Nephron progenitor cell (in vitro differentiated cells): Measurements from ENCODE around the gene L3HYPDH.

Experiments used
- DNase-seq: peaks from one replicate; pipeline ENCODE4 v3.0.0; 2021
- H3K27ac Mint-ChIP-seq: 2 replicates; pipeline ENCODE4 v1.8.0; 2021; ENCODE audit warnings: mild to moderate bottlenecking, moderate library complexity, mixed read lengths
- H3K27me3 Mint-ChIP-seq: 2 replicates; pipeline ENCODE4 v1.8.0; 2021; ENCODE audit warnings: mild to moderate bottlenecking, low read depth, mixed read lengths; ENCODE audit not compliant: poor library complexity
- H3K36me3 Mint-ChIP-seq: 2 replicates; pipeline ENCODE4 v1.8.0; 2021; ENCODE audit warnings: low read depth, mixed read lengths
- H3K4me1 Mint-ChIP-seq: 2 replicates; pipeline ENCODE4 v1.8.0; 2021; ENCODE audit warnings: mixed read lengths
- H3K4me3 Mint-ChIP-seq: 2 replicates; pipeline ENCODE4 v1.8.0; 2021; ENCODE audit warnings: mild to moderate bottlenecking, moderate library complexity, mixed read lengths
- H3K9me3 Mint-ChIP-seq: 2 replicates; pipeline ENCODE4 v1.8.0; 2021; ENCODE audit warnings: mild to moderate bottlenecking, moderate library complexity, mixed read lengths
- TF ChIP-seq, protein P1 (sequence below): fragments of 200-600 bp; sonication (generic); IDR thresholded peaks from 2 replicates; pipeline ENCODE4 v1.5.0; 2021; ENCODE audit warnings: antibody characterized with exemption

Gene L3HYPDH

DNA sequence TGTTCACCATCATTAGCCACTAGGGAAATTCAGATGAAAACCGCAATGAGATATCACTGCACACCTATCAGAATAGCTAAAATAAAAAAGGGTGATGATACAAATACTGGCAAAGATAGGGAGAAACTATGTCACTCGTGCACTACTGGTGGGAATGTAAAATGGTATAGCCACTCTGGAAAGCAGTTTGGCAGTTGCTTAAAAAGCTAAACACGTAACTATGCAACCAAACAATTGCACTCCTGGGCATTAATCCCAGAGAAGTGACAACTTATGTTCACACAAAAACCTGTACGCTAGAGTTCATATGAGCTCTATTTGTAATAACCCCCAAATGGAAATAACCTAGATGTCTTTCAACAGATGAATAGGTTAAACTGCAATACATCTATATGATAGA lies 54.4 kb downstream of the L3HYPDH start:
- H3K4me3 Mint-ChIP-seq = no peak overlapping the region
- TF ChIP-seq, protein P1, sequence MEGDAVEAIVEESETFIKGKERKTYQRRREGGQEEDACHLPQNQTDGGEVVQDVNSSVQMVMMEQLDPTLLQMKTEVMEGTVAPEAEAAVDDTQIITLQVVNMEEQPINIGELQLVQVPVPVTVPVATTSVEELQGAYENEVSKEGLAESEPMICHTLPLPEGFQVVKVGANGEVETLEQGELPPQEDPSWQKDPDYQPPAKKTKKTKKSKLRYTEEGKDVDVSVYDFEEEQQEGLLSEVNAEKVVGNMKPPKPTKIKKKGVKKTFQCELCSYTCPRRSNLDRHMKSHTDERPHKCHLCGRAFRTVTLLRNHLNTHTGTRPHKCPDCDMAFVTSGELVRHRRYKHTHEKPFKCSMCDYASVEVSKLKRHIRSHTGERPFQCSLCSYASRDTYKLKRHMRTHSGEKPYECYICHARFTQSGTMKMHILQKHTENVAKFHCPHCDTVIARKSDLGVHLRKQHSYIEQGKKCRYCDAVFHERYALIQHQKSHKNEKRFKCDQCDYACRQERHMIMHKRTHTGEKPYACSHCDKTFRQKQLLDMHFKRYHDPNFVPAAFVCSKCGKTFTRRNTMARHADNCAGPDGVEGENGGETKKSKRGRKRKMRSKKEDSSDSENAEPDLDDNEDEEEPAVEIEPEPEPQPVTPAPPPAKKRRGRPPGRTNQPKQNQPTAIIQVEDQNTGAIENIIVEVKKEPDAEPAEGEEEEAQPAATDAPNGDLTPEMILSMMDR = no peak
- no peak for DNase-seq
- no peak overlapping the region for H3K27ac Mint-ChIP-seq
- no peaks in the 10 kb centered on the region for H3K9me3 Mint-ChIP-seq
- peaks cover 7% of the 10 kb centered on the region for H3K27me3 Mint-ChIP-seq
- peaks cover 8% of the 10 kb centered on the region for H3K36me3 Mint-ChIP-seq
- H3K4me1 Mint-ChIP-seq = peaks cover 39% of the 10 kb centered on the region

DNA sequence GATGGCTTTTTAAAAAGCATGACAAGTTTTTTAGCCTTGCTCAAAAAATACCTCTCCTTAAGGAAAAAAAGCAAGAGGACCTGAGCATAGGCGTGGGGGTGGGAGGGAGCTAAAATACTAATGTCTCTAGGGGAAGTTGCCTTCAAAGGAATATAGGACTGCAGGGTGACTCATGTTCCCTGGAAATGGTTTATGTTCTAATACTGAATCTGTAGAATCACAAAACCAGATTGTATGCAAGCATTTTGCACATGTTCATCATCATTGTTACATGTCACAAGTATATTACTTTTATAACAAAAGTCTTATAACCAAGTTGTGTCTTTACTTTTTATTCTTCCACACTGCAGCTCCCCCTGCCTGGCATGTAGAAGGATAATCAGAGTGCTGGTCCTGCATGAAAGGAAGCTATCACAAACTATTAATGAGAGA lies 55.6 kb downstream of the L3HYPDH start:
- H3K27ac Mint-ChIP-seq = no peak overlapping the region
- no peak for DNase-seq
- no peaks in the 10 kb centered on the region for H3K9me3 Mint-ChIP-seq
- peaks cover 38% of the 10 kb centered on the region for H3K4me1 Mint-ChIP-seq
- no peaks in the 10 kb centered on the region for H3K36me3 Mint-ChIP-seq
- no peak overlapping the region for H3K4me3 Mint-ChIP-seq
- TF ChIP-seq, protein P1 = no peak
- peaks cover 9% of the 10 kb centered on the region for H3K27me3 Mint-ChIP-seq

DNA sequence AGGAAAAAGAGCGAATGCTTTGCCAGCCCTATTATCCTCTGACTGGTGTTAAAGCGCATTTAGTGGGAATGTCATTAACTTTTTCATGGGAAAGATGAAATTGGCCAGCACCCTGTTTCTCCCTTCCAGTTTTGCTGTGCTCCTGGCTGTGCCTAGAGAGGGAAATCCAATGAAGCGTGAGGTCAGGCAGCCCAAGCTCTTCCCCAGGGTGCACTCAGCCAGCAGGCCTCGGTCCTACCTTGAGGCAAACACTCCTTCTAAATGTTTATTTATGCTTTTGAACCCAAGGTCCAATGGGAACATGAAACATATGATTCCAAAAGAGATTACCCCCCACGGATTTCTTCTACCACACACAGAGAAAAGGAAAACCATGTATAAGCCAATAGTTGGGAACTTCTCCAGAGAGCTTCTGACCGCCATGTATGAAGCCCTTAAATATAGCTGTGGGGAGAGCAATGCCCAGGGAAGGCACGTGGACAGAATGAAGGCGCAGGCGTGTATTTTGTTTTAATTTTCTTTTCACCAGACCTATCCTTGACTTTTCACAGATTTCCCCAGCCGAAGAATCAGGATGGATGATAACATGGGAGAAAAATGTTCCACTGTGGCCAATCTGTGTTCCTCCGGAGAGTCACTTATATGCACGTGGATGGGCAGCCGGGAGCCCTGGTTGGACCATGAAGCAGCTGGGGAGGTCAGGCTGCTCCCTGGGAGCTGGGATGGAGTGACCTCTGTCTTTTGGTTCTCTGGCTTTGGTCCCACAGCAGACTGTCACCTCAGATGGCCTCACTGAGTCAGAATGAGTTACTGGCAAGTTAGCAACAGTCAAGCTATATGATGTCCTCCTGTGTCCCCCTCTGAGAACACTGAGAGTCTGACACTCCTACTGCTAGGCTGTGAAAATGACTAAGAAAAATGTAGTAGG lies 56.3 kb downstream of the L3HYPDH start:
- TF ChIP-seq, protein P1 = no peak
- H3K27ac Mint-ChIP-seq = peak overlapping the region; percentile 66
- no peaks in the 10 kb centered on the region for H3K9me3 Mint-ChIP-seq
- peaks cover 38% of the 10 kb centered on the region for H3K4me1 Mint-ChIP-seq
- no peak for DNase-seq
- H3K4me3 Mint-ChIP-seq = no peak overlapping the region
- H3K27me3 Mint-ChIP-seq = peaks cover 9% of the 10 kb centered on the region
- no peaks in the 10 kb centered on the region for H3K36me3 Mint-ChIP-seq

DNA sequence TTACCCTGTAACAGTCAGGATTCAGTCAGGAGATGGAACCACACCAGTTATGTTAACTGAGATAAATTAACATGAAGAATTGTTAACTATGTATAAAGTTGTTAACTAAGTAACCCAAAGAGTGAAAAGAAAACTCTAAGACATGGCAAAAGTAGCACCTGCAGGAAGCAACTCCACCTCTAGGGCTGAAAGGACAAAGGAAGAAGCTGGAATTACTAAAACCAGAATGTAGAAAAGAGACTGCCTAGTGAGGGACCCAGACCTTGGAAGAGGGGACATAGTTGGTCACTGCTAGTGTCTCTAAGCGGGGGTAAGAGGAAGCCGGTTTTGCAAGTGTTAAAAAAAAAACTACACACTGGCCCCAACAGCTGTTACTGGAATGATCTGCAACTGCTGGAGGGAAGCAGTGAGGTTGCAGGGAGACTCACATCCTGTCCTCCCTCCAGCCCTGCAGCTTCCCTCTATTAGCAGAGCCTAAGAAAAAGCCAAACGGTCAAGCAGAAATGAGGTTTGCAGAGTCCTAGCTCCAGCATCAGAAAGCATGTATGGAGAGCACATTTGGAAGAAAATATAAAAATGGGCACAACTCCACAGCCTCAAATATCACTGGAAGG lies 58.8 kb downstream of the L3HYPDH start:
- peaks cover 38% of the 10 kb centered on the region for H3K4me1 Mint-ChIP-seq

DNA sequence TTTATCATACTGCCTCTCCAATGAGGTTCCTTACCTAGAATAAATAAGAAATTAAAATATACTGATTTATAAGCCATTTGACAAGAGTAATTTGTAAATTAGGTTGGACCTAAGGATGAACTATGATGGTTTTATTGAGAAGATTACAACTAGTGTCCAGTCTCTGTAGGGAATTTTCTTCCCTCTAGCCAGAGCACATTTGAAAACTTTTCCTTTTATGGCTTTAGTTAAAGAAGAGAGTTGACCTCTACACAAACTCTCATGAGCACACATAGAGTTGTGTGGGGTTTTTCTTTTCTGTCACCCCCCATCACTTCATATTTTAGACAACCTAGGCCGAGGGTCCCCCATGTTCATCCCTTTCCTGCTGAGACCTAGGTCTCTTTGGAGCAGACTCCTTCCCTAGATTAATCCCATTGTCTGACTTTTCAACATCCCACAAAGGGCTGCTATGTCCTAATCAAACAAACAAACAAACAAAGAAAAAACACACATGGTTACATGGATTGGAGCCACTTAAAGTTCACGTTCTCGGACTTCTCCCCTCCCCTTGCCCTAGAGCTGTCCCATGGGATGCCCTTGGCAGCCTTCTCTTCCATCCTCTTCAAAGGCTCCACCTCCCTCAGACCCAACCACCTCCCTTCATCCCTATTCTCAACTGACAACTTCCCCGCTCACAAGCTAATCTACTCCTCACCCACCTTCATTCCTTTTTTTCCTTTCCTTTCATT lies 59.7 kb downstream of the L3HYPDH start:
- TF ChIP-seq, protein P1 = no peak
- no peak for DNase-seq
- H3K9me3 Mint-ChIP-seq = no peaks in the 10 kb centered on the region

More for the DNA sequence above, 58.8 kb downstream of the L3HYPDH start:
- Mint-ChIP-seq H3K4me3 (no peak overlapping the region), H3K36me3 (no peaks in the 10 kb centered on the region), H3K9me3 (no peaks in the 10 kb centered on the region), H3K27me3 (peaks cover 9% of the 10 kb centered on the region), H3K27ac (peak overlapping the region; percentile 47)
- TF ChIP-seq, protein P1 = no peak
- DNase-seq = no peak

More for the DNA sequence above, 59.7 kb downstream of the L3HYPDH start:
- Mint-ChIP-seq H3K4me3 (no peak overlapping the region), H3K4me1 (peaks cover 46% of the 10 kb centered on the region), H3K36me3 (no peaks in the 10 kb centered on the region), H3K27ac (no peak overlapping the region), H3K27me3 (peaks cover 9% of the 10 kb centered on the region)
